ENCODE data around the gene SLC13A4.
"Not testable (repeated sequence)": the region's sequence is repeated elsewhere in the genome, so short reads cannot be mapped to it uniquely, and the experiment has no call there.

SLC13A4 gene

GRCh38 chr7:135728136-135728669 lies at the start of gene SLC13A4:
Gene SLC13A4, minus strand, starts transcription at chr7:135728186. Its CDS starts 690 bp downstream, at chr7:135727496.
- Histone ChIP-seq H3K4me3 (ENCODE audit: low read depth, low read length) (no peak within 1 kb of the TSS), H3K79me2 (ENCODE audit: control insufficient read depth, insufficient read depth, low read length, unreplicated experiment) (no peaks in the 10 kb centered on the region), H3K36me3 (ENCODE audit: insufficient read depth, low read length) (no peaks in the 10 kb centered on the region)

GRCh38 chr7:135775915-135776314 lies 47.9 kb upstream of the SLC13A4 start:
- H3K27ac ChIP-seq (ENCODE audit: low read depth, low read length) = not testable (repeated sequence)

More at GRCh38 chr7:135728136-135728669, at the start of gene SLC13A4:
- Histone ChIP-seq H3K4me1 (ENCODE audit: control insufficient read depth, insufficient read depth, low read length, unreplicated experiment) (no peaks in the 10 kb centered on the region), H3K27me3 (ENCODE audit: insufficient read depth, low read length) (no peaks in the 10 kb centered on the region), H3K27ac (ENCODE audit: low read depth, low read length) (no peak within 1 kb of the TSS), H2AFZ (ENCODE audit: low read length, unreplicated experiment) (no peak within 1 kb of the TSS)

DNA sequence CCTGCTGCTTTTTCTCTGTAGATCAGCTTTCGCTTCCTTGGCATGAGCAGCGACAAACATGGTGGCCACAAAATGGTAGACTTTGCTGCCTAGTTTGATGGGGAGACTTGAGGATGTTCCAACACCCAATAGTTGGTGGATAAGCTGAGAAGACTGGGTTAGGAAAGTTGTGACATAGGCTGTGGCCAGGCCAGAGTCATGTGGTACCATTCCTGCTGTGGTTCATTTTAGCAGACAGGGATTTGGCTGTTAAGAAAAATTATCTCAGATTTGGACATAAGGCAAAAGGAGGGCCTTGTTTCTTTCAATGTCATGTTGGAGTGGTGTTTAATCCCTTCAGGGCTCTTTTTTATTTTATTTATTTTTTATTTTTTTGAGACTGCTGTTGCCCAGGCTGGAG lies 47.2 kb upstream of the SLC13A4 start:
- H3K36me3 ChIP-seq (ENCODE audit: insufficient read depth, low read length) = no peaks in the 10 kb centered on the region
- H3K27me3 ChIP-seq (ENCODE audit: insufficient read depth, low read length) = no peaks in the 10 kb centered on the region
- H2AFZ ChIP-seq (ENCODE audit: low read length, unreplicated experiment) = no peak overlapping the region
- peaks cover 8% of the 10 kb centered on the region for H3K4me1 ChIP-seq (ENCODE audit: control insufficient read depth, insufficient read depth, low read length, unreplicated experiment)
- H3K79me2 ChIP-seq (ENCODE audit: control insufficient read depth, insufficient read depth, low read length, unreplicated experiment) = no peaks in the 10 kb centered on the region
- no peak overlapping the region for H3K27ac ChIP-seq (ENCODE audit: low read depth, low read length)
- H3K4me3 ChIP-seq (ENCODE audit: low read depth, low read length) = no peak overlapping the region

More at GRCh38 chr7:135775915-135776314, 47.9 kb upstream of the SLC13A4 start:
- not testable (repeated sequence) for H2AFZ ChIP-seq (ENCODE audit: low read length, unreplicated experiment); H3K79me2 ChIP-seq (ENCODE audit: control insufficient read depth, insufficient read depth, low read length, unreplicated experiment); H3K4me1 ChIP-seq (ENCODE audit: control insufficient read depth, insufficient read depth, low read length, unreplicated experiment); H3K27me3 ChIP-seq (ENCODE audit: insufficient read depth, low read length); H3K4me3 ChIP-seq (ENCODE audit: low read depth, low read length); H3K36me3 ChIP-seq (ENCODE audit: insufficient read depth, low read length)

GRCh38 chr7:135774284-135774683 lies 46.3 kb upstream of the SLC13A4 start:
- no peak overlapping the region for H2AFZ ChIP-seq (ENCODE audit: low read length, unreplicated experiment)
- peaks cover 8% of the 10 kb centered on the region for H3K4me1 ChIP-seq (ENCODE audit: control insufficient read depth, insufficient read depth, low read length, unreplicated experiment)
- H3K4me3 ChIP-seq (ENCODE audit: low read depth, low read length) = no peak overlapping the region
- H3K27ac ChIP-seq (ENCODE audit: low read depth, low read length) = no peak overlapping the region
- H3K79me2 ChIP-seq (ENCODE audit: control insufficient read depth, insufficient read depth, low read length, unreplicated experiment) = no peaks in the 10 kb centered on the region
- no peaks in the 10 kb centered on the region for H3K27me3 ChIP-seq (ENCODE audit: insufficient read depth, low read length)
- H3K36me3 ChIP-seq (ENCODE audit: insufficient read depth, low read length) = no peaks in the 10 kb centered on the region

DNA sequence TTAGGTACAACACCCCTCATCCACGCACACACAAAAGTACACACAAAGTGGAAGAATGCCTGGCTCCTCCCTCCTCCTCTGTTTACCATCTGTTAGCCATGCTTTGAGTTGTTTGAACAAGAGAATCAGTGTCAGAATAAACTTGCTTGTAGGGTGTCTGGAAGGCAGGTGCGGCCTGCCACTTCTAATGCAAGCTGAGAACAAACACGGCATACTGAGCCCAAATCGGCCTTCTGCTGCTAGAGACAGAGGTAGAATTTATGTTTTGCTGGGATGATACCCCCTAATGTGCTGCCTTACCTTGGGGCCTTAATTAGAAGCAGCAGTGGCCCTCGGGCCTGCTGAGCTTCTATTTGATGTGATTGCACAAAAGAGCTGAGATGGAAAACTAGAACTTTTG lies 45.5 kb upstream of the SLC13A4 start:
- peaks cover 8% of the 10 kb centered on the region for H3K4me1 ChIP-seq (ENCODE audit: control insufficient read depth, insufficient read depth, low read length, unreplicated experiment)
- H3K4me3 ChIP-seq (ENCODE audit: low read depth, low read length) = no peak overlapping the region
- H3K27ac ChIP-seq (ENCODE audit: low read depth, low read length) = no peak overlapping the region
- H3K36me3 ChIP-seq (ENCODE audit: insufficient read depth, low read length) = no peaks in the 10 kb centered on the region
- no peaks in the 10 kb centered on the region for H3K79me2 ChIP-seq (ENCODE audit: control insufficient read depth, insufficient read depth, low read length, unreplicated experiment)
- H2AFZ ChIP-seq (ENCODE audit: low read length, unreplicated experiment) = no peak overlapping the region
- no peaks in the 10 kb centered on the region for H3K27me3 ChIP-seq (ENCODE audit: insufficient read depth, low read length)

- Histone ChIP-seq H3K79me2 (ENCODE audit: control insufficient read depth, insufficient read depth, low read length, unreplicated experiment) (no peaks in the 10 kb centered on the region), H3K27ac (ENCODE audit: low read depth, low read length) (no peak overlapping the region), H2AFZ (ENCODE audit: low read length, unreplicated experiment) (no peak overlapping the region), H3K27me3 (ENCODE audit: insufficient read depth, low read length) (no peaks in the 10 kb centered on the region), H3K4me1 (ENCODE audit: control insufficient read depth, insufficient read depth, low read length, unreplicated experiment) (peaks cover 8% of the 10 kb centered on the region), H3K4me3 (ENCODE audit: low read depth, low read length) (no peak overlapping the region), H3K36me3 (ENCODE audit: insufficient read depth, low read length) (no peaks in the 10 kb centered on the region)
These were observed 44.7 kb upstream of the SLC13A4 start for GRCh38 chr7:135772639-135773222.

GRCh38 chr7:135771961-135772638 lies 44.1 kb upstream of the SLC13A4 start:
- no peaks in the 10 kb centered on the region for H3K79me2 ChIP-seq (ENCODE audit: control insufficient read depth, insufficient read depth, low read length, unreplicated experiment)
- no peaks in the 10 kb centered on the region for H3K36me3 ChIP-seq (ENCODE audit: insufficient read depth, low read length)
- no peak overlapping the region for H3K27ac ChIP-seq (ENCODE audit: low read depth, low read length)
- no peak overlapping the region for H3K4me3 ChIP-seq (ENCODE audit: low read depth, low read length)
- peaks cover 8% of the 10 kb centered on the region for H3K4me1 ChIP-seq (ENCODE audit: control insufficient read depth, insufficient read depth, low read length, unreplicated experiment)
- H3K27me3 ChIP-seq (ENCODE audit: insufficient read depth, low read length) = no peaks in the 10 kb centered on the region
- H2AFZ ChIP-seq (ENCODE audit: low read length, unreplicated experiment) = no peak overlapping the region

DNA sequence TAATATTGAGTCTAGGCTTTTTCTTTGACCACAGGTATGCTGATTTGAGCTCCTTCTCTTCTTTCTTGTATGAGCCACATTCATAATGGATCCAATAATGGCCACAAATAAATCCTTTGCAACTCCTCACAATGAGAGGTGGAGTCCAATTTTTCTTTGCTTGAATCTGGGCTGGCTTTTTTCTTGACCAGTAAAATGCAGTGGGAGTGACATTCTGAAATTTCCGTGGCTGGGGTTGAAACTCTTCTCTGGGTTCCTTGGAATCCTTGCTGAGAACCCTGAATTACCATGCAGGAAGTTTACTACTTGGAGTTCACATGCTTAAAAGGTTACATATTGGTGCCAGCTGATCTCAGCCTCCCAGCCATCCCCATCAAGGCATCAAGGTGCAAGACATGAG lies 43.1 kb upstream of the SLC13A4 start:
- Histone ChIP-seq H3K4me1 (ENCODE audit: control insufficient read depth, insufficient read depth, low read length, unreplicated experiment) (peaks cover 8% of the 10 kb centered on the region), H2AFZ (ENCODE audit: low read length, unreplicated experiment) (no peak overlapping the region)

DNA sequence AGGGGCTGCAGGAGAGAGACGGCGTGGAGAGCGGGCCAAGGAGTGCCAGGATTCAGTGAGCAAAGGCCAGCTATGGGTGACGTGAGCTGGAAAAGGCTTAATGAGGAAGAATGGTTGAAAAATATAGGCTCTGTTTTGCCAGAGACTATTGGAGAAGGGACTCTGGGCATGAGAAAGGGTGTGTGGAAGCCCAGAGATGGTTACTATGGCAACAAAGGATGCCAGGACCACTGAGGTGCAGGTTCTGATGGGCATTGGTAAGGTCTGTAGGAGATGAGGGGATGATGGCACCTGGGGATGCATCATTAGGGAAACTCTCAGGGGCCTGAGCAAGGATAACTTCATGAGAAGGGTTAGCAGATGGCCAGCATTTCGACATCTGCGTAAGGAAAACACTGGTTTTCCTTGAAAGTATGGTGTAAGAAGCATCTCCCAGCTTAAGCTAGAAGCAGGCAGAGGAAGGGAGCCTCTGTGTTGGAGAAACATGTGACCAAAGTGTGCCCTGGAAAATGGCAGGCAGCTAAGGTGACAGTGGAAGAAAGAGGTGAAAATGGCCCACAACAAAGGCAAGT lies 42.2 kb upstream of the SLC13A4 start:
- Histone ChIP-seq H3K27me3 (ENCODE audit: insufficient read depth, low read length) (no peaks in the 10 kb centered on the region), H3K36me3 (ENCODE audit: insufficient read depth, low read length) (no peaks in the 10 kb centered on the region), H3K4me3 (ENCODE audit: low read depth, low read length) (no peak overlapping the region), H3K4me1 (ENCODE audit: control insufficient read depth, insufficient read depth, low read length, unreplicated experiment) (peaks cover 8% of the 10 kb centered on the region), H2AFZ (ENCODE audit: low read length, unreplicated experiment) (no peak overlapping the region), H3K27ac (ENCODE audit: low read depth, low read length) (no peak overlapping the region), H3K79me2 (ENCODE audit: control insufficient read depth, insufficient read depth, low read length, unreplicated experiment) (no peaks in the 10 kb centered on the region)

More for the DNA sequence above, 43.1 kb upstream of the SLC13A4 start:
- Histone ChIP-seq H3K36me3 (ENCODE audit: insufficient read depth, low read length) (no peaks in the 10 kb centered on the region), H3K27me3 (ENCODE audit: insufficient read depth, low read length) (no peaks in the 10 kb centered on the region), H3K4me3 (ENCODE audit: low read depth, low read length) (no peak overlapping the region), H3K27ac (ENCODE audit: low read depth, low read length) (no peak overlapping the region), H3K79me2 (ENCODE audit: control insufficient read depth, insufficient read depth, low read length, unreplicated experiment) (no peaks in the 10 kb centered on the region)

DNA sequence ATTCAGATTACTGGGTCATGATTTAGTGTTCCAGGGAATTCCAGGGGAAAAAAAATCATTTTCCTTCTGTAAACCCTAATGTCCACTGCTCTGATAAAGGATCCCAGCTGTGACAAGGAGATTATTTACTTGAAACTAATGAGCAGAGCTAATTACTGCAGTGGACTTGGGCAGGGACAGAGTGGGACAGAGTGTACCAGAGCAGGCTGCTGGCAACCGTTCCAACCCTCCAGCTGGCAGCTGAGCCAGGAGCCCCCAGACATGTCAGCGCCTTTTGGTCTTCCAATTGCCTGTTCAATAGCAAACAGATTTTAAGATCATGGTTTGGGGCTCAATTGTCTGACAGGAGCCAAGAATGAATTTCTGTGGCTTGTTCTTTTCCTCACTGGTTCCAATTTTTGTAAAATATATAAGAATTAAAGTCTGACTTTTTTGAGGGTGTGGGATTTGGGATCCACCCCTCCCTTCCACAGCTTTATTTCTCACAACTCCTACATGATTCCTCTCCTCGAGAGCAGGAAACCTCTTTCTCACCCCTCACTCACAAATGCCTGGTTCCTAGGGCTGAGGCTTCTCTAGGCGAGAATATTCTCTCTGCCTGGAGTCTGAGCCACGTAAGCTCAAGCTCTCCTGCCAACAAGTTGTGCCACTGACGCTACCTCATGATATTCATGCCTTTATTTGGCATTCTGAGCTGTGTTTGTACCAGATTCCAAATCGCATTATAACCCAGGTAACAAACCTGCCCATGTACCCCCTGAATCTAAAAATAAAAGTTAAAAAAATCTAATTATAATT lies 41.2 kb upstream of the SLC13A4 start:
- H3K4me1 ChIP-seq (ENCODE audit: control insufficient read depth, insufficient read depth, low read length, unreplicated experiment) = peaks cover 8% of the 10 kb centered on the region
- H3K4me3 ChIP-seq (ENCODE audit: low read depth, low read length) = no peak overlapping the region
- H2AFZ ChIP-seq (ENCODE audit: low read length, unreplicated experiment) = no peak overlapping the region
- no peaks in the 10 kb centered on the region for H3K27me3 ChIP-seq (ENCODE audit: insufficient read depth, low read length)
- H3K36me3 ChIP-seq (ENCODE audit: insufficient read depth, low read length) = no peaks in the 10 kb centered on the region
- H3K79me2 ChIP-seq (ENCODE audit: control insufficient read depth, insufficient read depth, low read length, unreplicated experiment) = no peaks in the 10 kb centered on the region
- no peak overlapping the region for H3K27ac ChIP-seq (ENCODE audit: low read depth, low read length)

All from ACC112 (cell line).